Colonic mucosa (tissue), 4 donors: ENCODE measurements around the gene OPHN1. TPM values are rescaled to one million over a fixed set of nuclear protein-coding genes. Genes with fewer than 3 reads are reported as not detected.

ENCODE experiments used
- DNase-seq: peaks from one replicate; pipeline ENCODE4 v3.0.0-alpha.2; 2020
- H3K27ac ChIP-seq: fragments of 200-600 bp; one replicate; pipeline ENCODE4 v1.8.0; 2021
- H3K27me3 ChIP-seq: fragments of 200-600 bp; one replicate; pipeline ENCODE4 v1.8.0; 2021
- H3K36me3 ChIP-seq: fragments of 200-600 bp; one replicate; pipeline ENCODE4 v1.8.0; 2021
- H3K4me1 ChIP-seq: fragments of 200-600 bp; one replicate; pipeline ENCODE4 v1.8.0; 2021; ENCODE audit warnings: mild to moderate bottlenecking
- H3K4me3 ChIP-seq: fragments of 200-600 bp; one replicate; pipeline ENCODE4 v1.8.0; 2021
- H3K9ac ChIP-seq, 2 donors: one replicate each; pipeline ENCODE4 v1.7.0; 2013; ENCODE audit warnings: control low read depth in 2 of 2, low read depth in 2 of 2, low read length in 2 of 2
- H3K9me3 ChIP-seq: fragments of 200-600 bp; one replicate; pipeline ENCODE4 v1.8.0; 2021
- intact Hi-C: fragments of 100-400 bp; cut with DNase I; formaldehyde crosslinking; loops from one replicate; pipeline ENCODE4 v1.14.1; 2022
- total RNA-seq, 2 donors: library from RNA; stranded (reverse); fragmentation: NEBNext Ultra II Directional in 1 of 2; extraction: Animal tissue kit (Norgen Biotek cat#: 25700) in 1 of 2; gene quantifications; one replicate each; pipeline ENCODE4 v1.2.1, GENCODE V29; 2021
- TF ChIP-seq, protein P1 (sequence below): fragments of 200-600 bp; IDR thresholded peaks from one replicate; pipeline ENCODE4 v1.8.0; 2022; ENCODE audit warnings: antibody characterized with exemption, mild to moderate bottlenecking
- donor health status: healthy.
- donor health status: DM: no; HTN: no; CAD: no.
- donor health status: DM: no; HTN: no; CAD: no.

Gene OPHN1
- total RNA-seq, 2 donors from 2014 or later: 4.8 to 6.8 TPM

GRCh38 chrX:68416592-68416991, 16.7 kb downstream of the OPHN1 start:
- H3K27me3 ChIP-seq: no peaks in the 10 kb centered on the region
- TF ChIP-seq, protein P1, sequence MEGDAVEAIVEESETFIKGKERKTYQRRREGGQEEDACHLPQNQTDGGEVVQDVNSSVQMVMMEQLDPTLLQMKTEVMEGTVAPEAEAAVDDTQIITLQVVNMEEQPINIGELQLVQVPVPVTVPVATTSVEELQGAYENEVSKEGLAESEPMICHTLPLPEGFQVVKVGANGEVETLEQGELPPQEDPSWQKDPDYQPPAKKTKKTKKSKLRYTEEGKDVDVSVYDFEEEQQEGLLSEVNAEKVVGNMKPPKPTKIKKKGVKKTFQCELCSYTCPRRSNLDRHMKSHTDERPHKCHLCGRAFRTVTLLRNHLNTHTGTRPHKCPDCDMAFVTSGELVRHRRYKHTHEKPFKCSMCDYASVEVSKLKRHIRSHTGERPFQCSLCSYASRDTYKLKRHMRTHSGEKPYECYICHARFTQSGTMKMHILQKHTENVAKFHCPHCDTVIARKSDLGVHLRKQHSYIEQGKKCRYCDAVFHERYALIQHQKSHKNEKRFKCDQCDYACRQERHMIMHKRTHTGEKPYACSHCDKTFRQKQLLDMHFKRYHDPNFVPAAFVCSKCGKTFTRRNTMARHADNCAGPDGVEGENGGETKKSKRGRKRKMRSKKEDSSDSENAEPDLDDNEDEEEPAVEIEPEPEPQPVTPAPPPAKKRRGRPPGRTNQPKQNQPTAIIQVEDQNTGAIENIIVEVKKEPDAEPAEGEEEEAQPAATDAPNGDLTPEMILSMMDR: no peak
- no peak for DNase-seq
- H3K4me1 ChIP-seq: no peaks in the 10 kb centered on the region
- intact Hi-C loops: no loop called here
- no peak overlapping the region for H3K27ac ChIP-seq
- H3K9ac ChIP-seq: no peak overlapping the region
- no peaks in the 10 kb centered on the region for H3K9me3 ChIP-seq
- no peak overlapping the region for H3K4me3 ChIP-seq
- H3K36me3 ChIP-seq: no peaks in the 10 kb centered on the region

DNA sequence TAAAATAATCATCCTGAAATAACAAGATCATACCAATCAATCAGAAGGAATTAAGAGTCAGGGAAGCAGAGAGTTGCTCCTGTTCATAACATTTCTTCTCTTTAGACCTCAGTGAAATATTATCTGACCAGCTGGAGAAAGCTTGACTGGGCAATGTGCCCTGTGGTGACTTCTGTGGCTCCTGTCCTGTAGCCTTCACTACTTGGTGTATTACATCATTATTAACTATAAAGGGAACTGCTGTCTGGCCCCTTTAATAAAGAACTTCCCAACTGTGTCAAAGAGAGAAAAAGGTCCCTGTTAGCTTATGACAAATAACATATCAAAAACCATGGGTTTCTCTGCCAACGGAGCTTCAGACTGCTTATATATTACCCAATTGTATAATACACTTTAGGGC, 18.0 kb downstream of the OPHN1 start:
- Histone ChIP-seq H3K36me3 (no peaks in the 10 kb centered on the region), H3K27ac (no peak overlapping the region), H3K9ac (no peak overlapping the region), H3K9me3 (no peaks in the 10 kb centered on the region), H3K4me3 (no peak overlapping the region), H3K27me3 (no peaks in the 10 kb centered on the region), H3K4me1 (no peaks in the 10 kb centered on the region)
- intact Hi-C loops: no loop called here
- no peak for DNase-seq
- TF ChIP-seq, protein P1: no peak

DNA sequence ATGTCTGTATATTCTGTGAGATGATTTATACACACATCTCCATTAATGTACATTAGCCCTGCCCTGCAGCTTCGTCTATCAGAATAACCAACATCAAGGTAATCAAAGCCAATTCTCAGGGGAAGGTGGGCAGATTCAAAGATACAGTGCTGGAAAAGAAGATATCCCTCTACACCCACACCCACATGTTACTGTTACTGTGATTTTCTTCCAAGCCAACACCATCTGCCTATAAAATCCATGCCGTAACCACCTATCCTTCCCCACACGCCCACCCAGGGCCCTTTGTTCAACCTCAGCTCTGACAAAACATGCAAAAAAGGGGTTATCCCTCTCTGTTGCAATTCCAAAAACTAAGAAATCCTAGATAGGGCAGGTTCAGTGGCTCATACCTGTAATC, 20.0 kb downstream of the OPHN1 start:
- Histone ChIP-seq H3K4me1 (no peaks in the 10 kb centered on the region), H3K36me3 (no peaks in the 10 kb centered on the region), H3K27me3 (no peaks in the 10 kb centered on the region), H3K9me3 (no peaks in the 10 kb centered on the region), H3K4me3 (no peak overlapping the region), H3K9ac (no peak overlapping the region), H3K27ac (no peak overlapping the region)
- no peak for DNase-seq
- TF ChIP-seq, protein P1: no peak
- intact Hi-C loops: no loop called here

- H3K4me1 ChIP-seq: no peaks in the 10 kb centered on the region
- no peak overlapping the region for H3K27ac ChIP-seq
- H3K4me3 ChIP-seq: no peak overlapping the region
- H3K9ac ChIP-seq: no peak overlapping the region
- DNase-seq: no peak
- H3K27me3 ChIP-seq: no peaks in the 10 kb centered on the region
- TF ChIP-seq, protein P1: no peak
- no peaks in the 10 kb centered on the region for H3K9me3 ChIP-seq
- intact Hi-C loops: no loop called here
- H3K36me3 ChIP-seq: no peaks in the 10 kb centered on the region
These were observed 21.6 kb downstream of the OPHN1 start for GRCh38 chrX:68411729-68412128.

- Histone ChIP-seq H3K27me3 (no peaks in the 10 kb centered on the region), H3K4me1 (no peaks in the 10 kb centered on the region), H3K4me3 (no peak overlapping the region), H3K9me3 (no peaks in the 10 kb centered on the region), H3K9ac (no peak overlapping the region), H3K27ac (no peak overlapping the region), H3K36me3 (no peaks in the 10 kb centered on the region)
- no peak for DNase-seq
- intact Hi-C loops: no loop called here
- TF ChIP-seq, protein P1: no peak
These were observed 24.1 kb downstream of the OPHN1 start for GRCh38 chrX:68409194-68409593.

- intact Hi-C loops: no loop called here
- DNase-seq: no peak
- Histone ChIP-seq H3K27me3 (no peaks in the 10 kb centered on the region), H3K27ac (no peak overlapping the region), H3K4me1 (no peaks in the 10 kb centered on the region), H3K36me3 (no peaks in the 10 kb centered on the region), H3K9ac (no peak overlapping the region), H3K9me3 (no peaks in the 10 kb centered on the region), H3K4me3 (no peak overlapping the region)
- TF ChIP-seq, protein P1: no peak
These were observed 29.8 kb downstream of the OPHN1 start for GRCh38 chrX:68403522-68403921.
